Nephron progenitor cell (in vitro differentiated cells): Measurements from ENCODE around the gene BHMT.

Source experiments
- DNase-seq: peaks from one replicate; pipeline ENCODE4 v3.0.0; 2021
- H3K27ac Mint-ChIP-seq: 2 replicates; pipeline ENCODE4 v1.8.0; 2021; ENCODE audit warnings: mild to moderate bottlenecking, moderate library complexity, mixed read lengths
- H3K27me3 Mint-ChIP-seq: 2 replicates; pipeline ENCODE4 v1.8.0; 2021; ENCODE audit warnings: mild to moderate bottlenecking, low read depth, mixed read lengths; ENCODE audit not compliant: poor library complexity
- H3K36me3 Mint-ChIP-seq: 2 replicates; pipeline ENCODE4 v1.8.0; 2021; ENCODE audit warnings: low read depth, mixed read lengths
- H3K4me1 Mint-ChIP-seq: 2 replicates; pipeline ENCODE4 v1.8.0; 2021; ENCODE audit warnings: mixed read lengths
- H3K4me3 Mint-ChIP-seq: 2 replicates; pipeline ENCODE4 v1.8.0; 2021; ENCODE audit warnings: mild to moderate bottlenecking, moderate library complexity, mixed read lengths
- H3K9me3 Mint-ChIP-seq: 2 replicates; pipeline ENCODE4 v1.8.0; 2021; ENCODE audit warnings: mild to moderate bottlenecking, moderate library complexity, mixed read lengths
- CTCF ChIP-seq: fragments of 200-600 bp; sonication (generic); IDR thresholded peaks from 2 replicates; pipeline ENCODE4 v1.5.0; 2021; ENCODE audit warnings: antibody characterized with exemption

Gene BHMT

DNA sequence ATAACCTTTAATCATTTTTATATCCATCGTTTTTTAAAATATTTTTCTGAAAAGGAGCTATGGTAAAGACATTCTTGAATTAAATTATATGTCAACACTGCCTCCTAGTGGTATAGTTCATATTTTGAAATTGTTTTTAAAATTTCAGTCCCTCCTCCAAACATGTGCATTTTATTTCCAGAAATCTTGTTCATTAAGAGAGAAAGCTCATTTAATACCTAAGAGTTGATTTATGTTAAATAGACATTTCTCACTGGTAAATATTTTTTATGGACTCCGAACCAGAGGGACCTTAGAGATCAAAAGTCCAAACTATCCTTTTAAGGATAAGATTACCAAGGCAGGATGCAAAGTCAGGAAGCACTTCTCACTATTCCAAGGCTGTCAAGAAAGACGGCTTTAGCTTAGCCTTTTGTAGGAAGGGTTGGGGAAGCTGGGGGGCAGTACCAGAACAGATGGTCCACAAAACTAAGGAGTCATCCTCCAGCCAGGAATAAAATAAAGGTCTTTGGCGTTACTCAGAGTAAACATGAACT is 21.6 kb downstream of the BHMT start:
- Mint-ChIP-seq H3K27me3 (peaks cover 4% of the 10 kb centered on the region), H3K9me3 (peaks cover 4% of the 10 kb centered on the region), H3K36me3 (no peaks in the 10 kb centered on the region), H3K27ac (no peak overlapping the region), H3K4me3 (peak overlapping the region; percentile 81), H3K4me1 (peaks cover 15% of the 10 kb centered on the region)
- DNase-seq, result no peak
- peak; percentile 47 for TF ChIP-seq CTCF

GRCh38 chr5:79133657-79134451 is 22.2 kb downstream of the BHMT start:
- no peaks in the 10 kb centered on the region for H3K36me3 Mint-ChIP-seq
- peak overlapping the region; percentile 88 for H3K27ac Mint-ChIP-seq
- H3K4me3 Mint-ChIP-seq, result peak overlapping the region; percentile 81
- peak; percentile 56 for TF ChIP-seq CTCF
- H3K9me3 Mint-ChIP-seq, result peaks cover 4% of the 10 kb centered on the region
- peaks cover 4% of the 10 kb centered on the region for H3K27me3 Mint-ChIP-seq
- peak; percentile 76 for DNase-seq
- H3K4me1 Mint-ChIP-seq, result peaks cover 15% of the 10 kb centered on the region

- Mint-ChIP-seq H3K27me3 (peaks cover 9% of the 10 kb centered on the region), H3K9me3 (peaks cover 8% of the 10 kb centered on the region), H3K27ac (no peak overlapping the region), H3K36me3 (no peaks in the 10 kb centered on the region), H3K4me1 (peaks cover 15% of the 10 kb centered on the region), H3K4me3 (no peak overlapping the region)
- TF ChIP-seq CTCF, result no peak
- no peak for DNase-seq
Observed at GRCh38 chr5:79135790-79136553, 24.4 kb downstream of the BHMT start.

GRCh38 chr5:79136618-79137017 is 25.0 kb downstream of the BHMT start:
- Mint-ChIP-seq H3K9me3 (peaks cover 10% of the 10 kb centered on the region), H3K4me3 (no peak overlapping the region), H3K27me3 (peaks cover 13% of the 10 kb centered on the region), H3K27ac (no peak overlapping the region), H3K36me3 (no peaks in the 10 kb centered on the region), H3K4me1 (peaks cover 15% of the 10 kb centered on the region)
- TF ChIP-seq CTCF, result no peak
- no peak for DNase-seq

GRCh38 chr5:79140553-79140952 is 28.9 kb downstream of the BHMT start:
- Mint-ChIP-seq H3K9me3 (peaks cover 10% of the 10 kb centered on the region), H3K36me3 (no peaks in the 10 kb centered on the region), H3K4me1 (no peaks in the 10 kb centered on the region), H3K27ac (no peak overlapping the region), H3K27me3 (peaks cover 12% of the 10 kb centered on the region), H3K4me3 (no peak overlapping the region)
- TF ChIP-seq CTCF, result no peak
- no peak for DNase-seq
